Upper lobe of right lung (tissue), 1 donor: ENCODE data around the gene FAM241A. TPM values are rescaled to one million over a fixed set of nuclear protein-coding genes. Genes with fewer than 3 reads are reported as not detected.

ENCODE experiments used
- ATAC-seq: fragments of 200-7000 bp; cut with Tn5 transposase; one replicate; pipeline ENCODE4 v1.9.1; 2020; ENCODE audit warnings: mild to moderate bottlenecking, moderate library complexity
- DNase-seq: peaks from one replicate; pipeline ENCODE4 v3.0.0-alpha.2; 2020
- H3K27ac ChIP-seq: fragments of 200-600 bp; one replicate; pipeline ENCODE4 v1.8.0; 2022
- H3K27me3 ChIP-seq: fragments of 200-600 bp; one replicate; pipeline ENCODE4 v1.8.0; 2022; ENCODE audit warnings: mild to moderate bottlenecking
- H3K36me3 ChIP-seq: fragments of 200-600 bp; one replicate; pipeline ENCODE4 v1.8.0; 2022
- H3K4me1 ChIP-seq: fragments of 200-600 bp; one replicate; pipeline ENCODE4 v1.8.0; 2022
- H3K4me3 ChIP-seq: fragments of 200-600 bp; one replicate; pipeline ENCODE4 v1.8.0; 2022; ENCODE audit warnings: mild to moderate bottlenecking
- H3K9me3 ChIP-seq: fragments of 200-600 bp; one replicate; pipeline ENCODE4 v1.8.0; 2022
- intact Hi-C: fragments of 100-400 bp; cut with DNase I; formaldehyde crosslinking; loops from one replicate; pipeline ENCODE4 v1.11.0; 2022
- total RNA-seq: library from RNA; stranded (reverse); fragmentation: NEBNext Ultra II Directional; extraction: Animal tissue kit (Norgen Biotek cat#: 25700); gene quantifications from one replicate; pipeline ENCODE4 v1.2.1, GENCODE V29; 2021
- TF ChIP-seq, protein P1 (sequence below): fragments of 200-600 bp; IDR thresholded peaks from one replicate; pipeline ENCODE4 v1.8.0; 2022; ENCODE audit warnings: antibody characterized with exemption
- donor health status: DM: no; HTN: yes; CAD: no; lungs with severe emphysema.

The FAM241A gene
- total RNA-seq, 1 donor from 2014 or later, result 6.3 TPM

DNA sequence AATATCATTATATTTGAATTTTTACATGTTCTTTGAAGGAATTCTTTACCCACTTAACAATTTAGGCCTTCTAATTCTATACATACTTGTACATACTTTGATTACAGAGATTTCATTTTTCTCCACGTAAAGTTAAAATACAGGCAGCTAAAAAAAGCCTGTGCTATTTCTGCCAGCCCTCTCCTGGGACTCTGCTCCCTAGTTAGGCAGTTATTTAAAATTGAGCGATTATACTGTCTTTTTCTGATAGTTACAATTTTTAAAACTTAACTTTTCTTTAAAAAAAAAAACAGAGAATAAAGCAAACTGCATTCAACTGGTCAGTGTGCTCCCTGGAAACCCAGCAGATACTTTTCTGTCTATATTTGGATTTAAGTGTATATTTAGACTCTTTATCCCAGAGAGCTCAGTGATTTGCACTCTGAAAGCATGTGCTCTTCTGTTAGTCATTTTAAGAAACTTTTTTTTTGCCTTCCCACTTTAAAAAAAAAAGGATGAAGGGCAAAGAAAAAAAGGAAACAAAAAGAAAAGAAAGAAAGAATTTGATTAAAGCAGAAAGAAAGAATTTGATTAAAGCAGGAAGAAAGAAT lies 18.1 kb upstream of the FAM241A start:
- Histone ChIP-seq H3K36me3 (no peaks in the 10 kb centered on the region), H3K9me3 (no peaks in the 10 kb centered on the region), H3K4me3 (no peak overlapping the region), H3K27me3 (no peaks in the 10 kb centered on the region), H3K4me1 (no peaks in the 10 kb centered on the region), H3K27ac (no peak overlapping the region)
- no peak for DNase-seq
- TF ChIP-seq, protein P1, sequence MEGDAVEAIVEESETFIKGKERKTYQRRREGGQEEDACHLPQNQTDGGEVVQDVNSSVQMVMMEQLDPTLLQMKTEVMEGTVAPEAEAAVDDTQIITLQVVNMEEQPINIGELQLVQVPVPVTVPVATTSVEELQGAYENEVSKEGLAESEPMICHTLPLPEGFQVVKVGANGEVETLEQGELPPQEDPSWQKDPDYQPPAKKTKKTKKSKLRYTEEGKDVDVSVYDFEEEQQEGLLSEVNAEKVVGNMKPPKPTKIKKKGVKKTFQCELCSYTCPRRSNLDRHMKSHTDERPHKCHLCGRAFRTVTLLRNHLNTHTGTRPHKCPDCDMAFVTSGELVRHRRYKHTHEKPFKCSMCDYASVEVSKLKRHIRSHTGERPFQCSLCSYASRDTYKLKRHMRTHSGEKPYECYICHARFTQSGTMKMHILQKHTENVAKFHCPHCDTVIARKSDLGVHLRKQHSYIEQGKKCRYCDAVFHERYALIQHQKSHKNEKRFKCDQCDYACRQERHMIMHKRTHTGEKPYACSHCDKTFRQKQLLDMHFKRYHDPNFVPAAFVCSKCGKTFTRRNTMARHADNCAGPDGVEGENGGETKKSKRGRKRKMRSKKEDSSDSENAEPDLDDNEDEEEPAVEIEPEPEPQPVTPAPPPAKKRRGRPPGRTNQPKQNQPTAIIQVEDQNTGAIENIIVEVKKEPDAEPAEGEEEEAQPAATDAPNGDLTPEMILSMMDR, result no peak
- ATAC-seq, result no peak
- intact Hi-C loops, result no loop called here

GRCh38 chr4:112127803-112128202 lies 17.5 kb upstream of the FAM241A start:
- no peak for ATAC-seq
- no peak overlapping the region for H3K27ac ChIP-seq

DNA sequence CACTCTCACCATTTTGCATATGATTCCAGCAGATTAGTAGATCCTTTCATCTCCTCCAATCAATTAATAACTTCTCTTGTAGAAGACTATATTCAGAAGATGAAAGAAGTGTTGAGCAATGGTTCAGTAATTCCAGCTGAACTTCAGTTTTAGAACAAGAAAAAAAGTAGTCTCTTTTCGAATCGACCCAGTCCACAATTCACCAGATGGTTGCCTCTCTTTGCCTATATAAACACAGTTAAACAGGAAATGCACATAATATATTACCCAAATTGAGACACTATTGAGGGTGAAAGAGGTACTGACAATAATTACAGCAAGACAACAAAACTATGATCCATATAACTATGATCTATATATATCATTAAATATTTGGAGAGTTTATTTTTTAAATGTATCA lies 16.8 kb upstream of the FAM241A start:
- Histone ChIP-seq H3K36me3 (no peaks in the 10 kb centered on the region), H3K27ac (no peak overlapping the region), H3K9me3 (no peaks in the 10 kb centered on the region), H3K27me3 (no peaks in the 10 kb centered on the region), H3K4me3 (no peak overlapping the region), H3K4me1 (no peaks in the 10 kb centered on the region)
- DNase-seq (no peak), ATAC-seq (no peak)
- TF ChIP-seq, protein P1, result no peak
- intact Hi-C loops, result no loop called here

More at GRCh38 chr4:112127803-112128202, 17.5 kb upstream of the FAM241A start:
- Histone ChIP-seq H3K36me3 (no peaks in the 10 kb centered on the region), H3K27me3 (no peaks in the 10 kb centered on the region), H3K9me3 (no peaks in the 10 kb centered on the region), H3K4me3 (no peak overlapping the region), H3K4me1 (no peaks in the 10 kb centered on the region)
- no peak for DNase-seq
- intact Hi-C loops, result no loop called here
- TF ChIP-seq, protein P1, result no peak

DNA sequence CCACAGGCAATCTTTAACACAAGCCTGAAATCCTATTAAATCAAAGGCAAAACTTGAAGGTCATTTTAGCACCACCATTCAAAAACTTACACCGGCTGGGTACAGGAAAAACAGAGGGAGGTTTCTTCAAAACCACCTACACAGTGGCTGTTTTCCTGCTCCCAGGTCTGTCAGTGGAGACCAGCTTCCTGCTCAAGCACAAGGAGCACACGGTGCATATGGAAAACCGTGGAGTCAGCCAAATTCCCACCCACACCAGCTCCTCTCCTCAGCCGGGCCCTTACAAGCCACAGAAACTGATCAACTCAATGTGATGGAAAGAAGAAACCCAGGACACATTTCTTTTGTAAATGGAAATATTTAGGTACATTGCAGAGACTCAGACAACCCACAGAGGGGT lies 14.3 kb upstream of the FAM241A start:
- intact Hi-C loops, result no loop called here
- Histone ChIP-seq H3K4me3 (no peak overlapping the region), H3K36me3 (no peaks in the 10 kb centered on the region), H3K27me3 (no peaks in the 10 kb centered on the region), H3K4me1 (no peaks in the 10 kb centered on the region), H3K27ac (no peak overlapping the region), H3K9me3 (no peaks in the 10 kb centered on the region)
- TF ChIP-seq, protein P1, result no peak
- DNase-seq, result no peak
- ATAC-seq, result no peak

GRCh38 chr4:112136551-112136950 lies 8.7 kb upstream of the FAM241A start:
- H3K27me3 ChIP-seq, result no peaks in the 10 kb centered on the region
- H3K36me3 ChIP-seq, result no peaks in the 10 kb centered on the region
- TF ChIP-seq, protein P1, result no peak
- DNase-seq (no peak), ATAC-seq (no peak)
- peaks cover 8% of the 10 kb centered on the region for H3K4me1 ChIP-seq
- H3K27ac ChIP-seq, result no peak overlapping the region
- H3K4me3 ChIP-seq, result no peak overlapping the region
- intact Hi-C loops, result no loop called here
- no peaks in the 10 kb centered on the region for H3K9me3 ChIP-seq

DNA sequence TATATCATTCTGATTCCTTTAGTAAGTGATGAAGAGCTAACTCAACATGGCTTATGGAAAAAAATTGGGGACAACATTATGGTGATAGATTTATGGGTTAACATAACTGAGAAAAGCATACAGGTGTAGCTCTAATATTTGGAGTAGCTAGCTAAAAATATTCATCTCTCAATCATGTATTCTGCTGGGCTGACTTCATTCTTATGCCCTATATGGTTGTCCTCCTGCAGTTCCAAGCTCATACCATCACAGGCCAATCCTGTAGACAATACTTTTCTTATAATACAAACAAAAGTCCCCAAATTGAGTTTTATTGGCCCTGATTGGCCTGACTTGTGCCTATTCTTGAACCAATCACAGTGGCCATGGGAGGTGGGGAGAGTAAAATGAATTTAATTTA lies 6.7 kb upstream of the FAM241A start:
- ATAC-seq, result no peak
- no peak for DNase-seq
- TF ChIP-seq, protein P1, result no peak
- H3K27ac ChIP-seq, result no peak overlapping the region
- H3K9me3 ChIP-seq, result no peaks in the 10 kb centered on the region
- H3K27me3 ChIP-seq, result no peaks in the 10 kb centered on the region
- H3K4me1 ChIP-seq, result peaks cover 8% of the 10 kb centered on the region
- no peak overlapping the region for H3K4me3 ChIP-seq
- no peaks in the 10 kb centered on the region for H3K36me3 ChIP-seq
- intact Hi-C loops, result no loop called here
